DMS153 (cell line): ENCODE data around the gene PAX2.

Source experiments
- DNase-seq: peaks from one replicate; lab custom pipeline; 2025; lab: John Stamatoyannopoulos, UW

PAX2 gene

GRCh38 chr10:100848770-100849169 lies 103.4 kb downstream of the PAX2 start:
- no peak for DNase-seq

DNA sequence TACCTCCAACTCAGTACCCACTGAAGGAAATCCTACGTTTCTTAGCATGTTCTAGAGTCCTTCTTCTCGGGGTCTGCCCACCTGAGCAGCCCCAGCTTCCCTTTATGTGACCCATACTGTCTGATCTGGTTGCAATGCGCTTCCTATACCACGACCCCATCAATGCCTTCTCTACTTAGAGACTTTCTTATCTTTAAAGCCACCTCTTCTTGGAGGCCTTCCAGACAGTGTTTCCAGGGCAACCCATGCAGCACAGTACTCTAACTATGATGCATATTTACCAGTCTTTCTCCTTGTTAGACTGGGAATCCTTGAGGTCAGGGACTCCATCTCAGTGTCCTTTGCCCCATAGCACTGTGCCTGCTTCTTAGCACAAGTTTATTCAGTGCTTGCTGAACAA lies 112.9 kb downstream of the PAX2 start:
- DNase-seq, result no peak

DNA sequence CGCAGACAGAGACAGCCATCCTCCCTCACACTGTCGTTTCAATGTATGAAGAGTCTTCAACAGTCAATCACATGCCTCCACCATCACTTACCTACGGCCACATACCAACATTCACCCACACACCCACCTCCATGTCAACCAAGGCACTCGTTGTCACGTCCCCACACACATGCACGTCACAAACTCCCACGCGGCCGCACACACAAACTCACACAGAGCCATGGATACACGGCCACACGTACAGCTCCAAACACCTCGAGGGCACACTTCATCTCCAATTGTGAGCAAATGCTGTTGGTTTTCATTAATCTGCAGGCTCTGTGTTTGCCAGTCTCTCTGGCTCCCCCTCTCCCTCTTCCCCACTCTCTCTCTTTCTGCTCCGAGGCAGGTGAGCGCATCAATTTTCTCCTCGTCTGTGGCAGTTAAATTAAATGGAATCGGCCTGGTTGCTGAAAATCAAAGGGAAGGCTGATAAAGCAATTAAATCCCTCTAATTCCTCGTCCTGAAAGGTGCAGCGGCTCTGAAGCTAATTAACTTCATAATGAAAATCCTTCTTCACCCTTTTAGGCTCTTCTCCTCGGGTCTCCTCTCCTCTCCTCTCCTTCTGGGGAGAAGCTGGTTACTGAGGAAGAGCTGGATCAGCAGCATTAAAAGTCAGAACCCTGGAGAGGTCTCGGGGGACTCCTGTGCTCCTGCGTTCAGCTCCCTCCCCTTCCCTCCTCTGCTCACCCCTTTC lies 113.5 kb downstream of the PAX2 start:
- no peak for DNase-seq

DNA sequence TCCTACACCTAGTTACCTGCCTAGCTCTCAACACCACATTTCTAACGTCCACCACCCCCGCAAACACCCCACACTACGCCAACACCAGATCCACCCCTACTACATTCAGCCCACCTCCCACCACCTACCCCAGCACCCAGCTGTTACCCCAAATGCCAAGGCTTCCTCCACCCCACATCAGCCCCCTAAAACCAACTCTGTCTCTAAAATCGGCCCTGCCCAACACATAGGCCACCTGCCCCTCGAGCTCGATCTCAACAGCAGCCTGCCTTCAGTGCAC lies 114.0 kb downstream of the PAX2 start:
- DNase-seq, result no peak

DNA sequence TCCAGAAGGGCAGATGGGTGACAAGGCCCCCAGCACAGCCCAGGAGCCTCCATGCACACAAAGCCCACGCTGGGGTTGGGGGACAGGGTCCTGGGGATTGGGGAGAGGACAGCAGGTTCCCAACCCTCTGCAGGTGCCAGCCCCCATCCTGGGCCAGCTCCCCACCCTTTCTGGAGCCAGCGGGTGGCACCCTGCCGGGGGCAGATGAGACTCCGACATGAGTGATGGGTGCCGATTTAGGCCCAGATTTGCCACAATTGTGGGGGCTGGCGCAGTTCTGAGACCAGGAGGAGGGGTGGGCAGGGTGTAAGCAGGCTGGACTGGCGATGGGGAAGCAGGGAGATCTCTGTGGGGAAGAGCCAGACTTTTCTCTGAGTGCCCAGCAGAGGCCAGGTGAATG lies 118.1 kb downstream of the PAX2 start:
- DNase-seq, result no peak

- DNase-seq, result no peak
Observed at GRCh38 chr10:100864036-100864885, 118.9 kb downstream of the PAX2 start.

GRCh38 chr10:100864978-100865377 lies 119.6 kb downstream of the PAX2 start:
- no peak for DNase-seq

- no peak for DNase-seq
Observed at GRCh38 chr10:100866010-100866409, 120.6 kb downstream of the PAX2 start.

DNA sequence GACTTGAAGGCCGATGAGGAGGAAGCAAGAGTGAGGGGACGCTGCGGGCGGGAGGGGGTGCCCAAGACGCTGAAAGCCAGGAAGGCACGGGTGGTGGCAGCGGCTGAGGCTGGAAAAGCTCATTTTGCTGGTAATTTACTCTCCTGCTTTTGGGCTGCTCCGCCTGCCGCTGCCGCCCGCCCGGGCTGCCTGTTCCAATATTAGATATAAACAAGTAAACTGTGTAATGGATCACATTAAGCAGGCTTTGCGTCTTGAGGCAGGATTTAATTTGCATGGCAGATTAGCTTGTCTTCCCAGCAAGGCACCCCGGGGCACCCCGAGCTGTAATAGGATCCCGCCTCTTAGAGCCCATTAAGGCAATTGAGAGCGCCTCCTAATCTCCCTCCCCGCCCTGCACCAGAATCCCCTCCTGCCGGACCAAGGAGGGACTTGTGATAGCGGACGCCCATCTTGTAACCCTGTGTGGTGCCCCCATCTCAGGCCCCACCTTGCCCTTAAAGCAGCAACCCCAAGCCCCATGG lies 121.3 kb downstream of the PAX2 start:
- DNase-seq, result no peak

- DNase-seq, result no peak
Observed at GRCh38 chr10:100867261-100867963, 122.0 kb downstream of the PAX2 start.

- DNase-seq, result no peak
Observed at GRCh38 chr10:100868382-100868781, 123.0 kb downstream of the PAX2 start.

- DNase-seq, result no peak
Observed at GRCh38 chr10:100869399-100869798, 124.0 kb downstream of the PAX2 start.

- DNase-seq, result no peak
Observed at GRCh38 chr10:100872034-100872791, 126.8 kb downstream of the PAX2 start.

DNA sequence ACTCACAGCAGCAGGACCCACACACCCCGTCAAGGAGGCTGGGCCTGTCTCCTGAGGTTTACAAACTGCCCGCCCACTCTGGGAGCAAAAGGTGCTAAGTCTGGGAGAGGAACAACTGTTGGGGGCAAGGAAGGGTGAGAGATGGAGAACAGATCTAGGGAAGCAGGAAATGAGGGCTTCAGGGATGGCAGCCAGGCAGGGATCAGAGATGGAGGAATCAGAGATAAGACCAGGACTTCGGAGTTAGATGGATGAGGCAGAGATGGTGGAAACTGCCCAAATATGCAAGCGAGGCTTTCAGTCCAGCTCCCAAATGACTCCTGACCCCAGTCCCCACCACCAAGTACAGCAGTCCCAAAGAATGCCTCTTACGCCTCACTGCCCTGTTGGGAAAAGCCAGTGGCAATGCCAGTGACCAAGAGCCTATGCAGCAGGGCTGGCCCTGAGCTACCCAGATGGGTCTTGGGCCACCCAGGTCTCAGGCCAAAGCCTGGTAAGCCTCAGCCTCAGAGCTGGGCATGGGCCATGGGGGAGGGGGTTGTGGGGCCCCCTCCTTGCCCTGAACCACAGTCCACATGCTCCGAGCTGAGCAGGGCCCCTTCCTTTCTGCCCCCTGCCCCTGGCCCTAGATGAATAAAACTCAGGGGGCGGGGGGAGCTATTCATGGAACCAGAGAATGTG lies 127.9 kb downstream of the PAX2 start:
- no peak for DNase-seq

- DNase-seq, result no peak
Observed at GRCh38 chr10:100873827-100874326, 128.5 kb downstream of the PAX2 start.

- no peak for DNase-seq
Observed at GRCh38 chr10:100874702-100875483, 129.5 kb downstream of the PAX2 start.

- DNase-seq, result no peak
Observed at GRCh38 chr10:100875484-100876166, 130.2 kb downstream of the PAX2 start.

DNA sequence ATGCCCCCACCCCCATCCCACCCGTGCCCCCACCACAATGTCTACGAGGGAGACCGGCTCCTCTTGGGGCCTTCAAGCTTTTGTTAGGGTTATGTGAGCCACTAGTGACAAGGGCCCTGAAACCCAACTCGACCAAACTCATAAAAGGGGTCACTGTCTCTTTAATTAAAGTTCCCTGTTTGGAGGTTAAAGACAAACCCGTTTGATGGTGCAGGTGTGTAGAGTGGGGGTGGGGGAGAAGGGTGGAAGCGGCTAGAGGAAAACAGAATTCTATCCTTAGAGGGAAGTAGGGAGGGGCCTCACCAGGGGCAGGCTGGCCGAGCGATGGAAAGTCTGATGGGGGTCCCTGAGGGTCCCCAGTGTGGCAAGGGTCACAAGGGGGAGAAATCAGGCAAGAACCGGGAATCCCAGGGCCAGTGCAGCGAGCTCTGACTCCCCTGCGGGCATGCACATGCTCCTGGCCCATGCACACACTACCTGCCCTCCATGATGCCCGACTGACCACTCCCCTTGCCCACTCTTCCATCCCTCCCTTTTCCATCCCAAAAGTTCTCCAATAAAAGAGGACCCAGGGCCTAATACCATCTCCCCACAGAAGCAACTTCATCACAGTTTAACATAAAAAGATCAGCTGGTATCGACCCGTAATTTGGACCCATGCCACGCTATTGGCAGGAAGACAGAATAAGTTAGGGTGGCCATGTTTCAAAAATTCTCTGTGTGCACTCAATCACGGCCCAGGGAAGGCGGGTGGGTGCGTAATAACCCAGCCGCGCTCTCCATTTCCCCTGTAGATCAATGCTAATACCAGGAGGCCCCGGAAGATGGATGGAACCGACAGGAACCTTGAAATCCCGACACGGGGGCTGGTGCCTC lies 131.4 kb downstream of the PAX2 start:
- DNase-seq, result no peak

GRCh38 chr10:100877461-100877850 lies 132.1 kb downstream of the PAX2 start:
- DNase-seq, result no peak
